RKO (cell line): Measurements from ENCODE around the gene POLA2.

Experiments
- DNase-seq: peaks from one replicate; pipeline ENCODE4 v3.0.0-alpha.2; 2016; ENCODE audit warnings: low spot score

Gene POLA2

GRCh38 chr11:65334696-65335295 lies 73.0 kb downstream of the POLA2 start:
- peak; percentile 64 for DNase-seq

DNA sequence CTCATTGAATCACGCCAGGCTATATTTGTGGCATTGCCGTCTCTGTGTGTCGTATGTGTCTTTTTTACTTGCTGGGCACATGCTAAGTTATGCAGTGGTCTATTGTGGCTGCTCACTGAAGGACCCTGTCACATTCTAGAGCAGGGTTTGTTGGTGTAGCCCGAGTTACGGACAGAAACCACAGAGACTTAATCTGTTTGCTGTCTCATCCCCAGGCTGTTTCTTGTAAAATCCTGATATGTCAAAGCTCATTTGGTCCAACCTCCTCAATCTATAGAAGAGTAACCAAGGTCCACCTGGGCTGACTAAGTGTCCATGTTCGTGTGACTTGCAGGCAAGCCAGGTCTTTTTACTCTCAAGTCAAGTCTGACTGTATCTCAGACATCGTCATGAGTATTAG lies 76.9 kb downstream of the POLA2 start:
- DNase-seq = no peak

DNA sequence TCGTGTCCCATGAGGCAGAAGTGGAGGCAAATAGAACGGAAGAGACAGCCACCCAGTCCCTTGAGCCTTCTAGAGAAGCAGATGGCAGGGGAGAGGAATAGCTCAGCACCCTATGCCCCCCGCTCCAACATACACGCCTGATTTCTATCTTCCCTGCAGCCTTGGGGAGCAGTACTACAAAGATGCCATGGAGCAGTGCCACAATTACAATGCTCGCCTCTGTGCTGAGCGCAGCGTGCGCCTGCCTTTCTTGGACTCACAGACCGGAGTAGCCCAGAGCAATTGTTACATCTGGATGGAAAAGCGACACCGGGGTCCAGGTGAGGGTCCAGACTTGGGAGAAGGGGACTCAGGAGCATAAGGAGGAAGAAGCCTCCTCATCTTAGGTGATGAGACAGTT lies 78.5 kb downstream of the POLA2 start:
- no peak for DNase-seq

- DNase-seq = no peak
Measured at GRCh38 chr11:65341856-65342255, 80.1 kb downstream of the POLA2 start.
